Prostate gland (tissue), 2 donors: ENCODE data around the gene MGAT1. TPM values are rescaled to one million over a fixed set of nuclear protein-coding genes. Genes with fewer than 3 reads are reported as not detected.

ENCODE experiments used
- DNase-seq: peaks from one replicate; pipeline ENCODE4 v3.0.0-alpha.2; 2019; ENCODE audit warnings: low spot score
- H3K27ac ChIP-seq, 2 donors: fragments of 200-600 bp; sonication (generic); 2 replicates each; pipeline ENCODE4 v1.5.1; 2017 to 2019
- H3K27me3 ChIP-seq: fragments of 200-600 bp; sonication (generic); replicated peaks from 2 replicates; pipeline ENCODE4 v1.5.1; 2019; ENCODE audit not compliant: insufficient read depth
- H3K36me3 ChIP-seq, 2 donors: fragments of 200-600 bp; sonication (generic); 1 replicate in 1 of 2; 2 replicates in 1 of 2; pipeline versions ENCODE4 v1.5.1 to v1.8.1; 2017 to 2019
- H3K4me1 ChIP-seq: fragments of 200-600 bp; sonication (generic); replicated peaks from 2 replicates; pipeline ENCODE4 v1.5.1; 2019
- H3K4me3 ChIP-seq, 2 donors: fragments of 200-600 bp; sonication (generic); 2 replicates each; pipeline ENCODE4 v1.5.1; 2017 to 2019
- H3K9me3 ChIP-seq: fragments of 200-600 bp; sonication (generic); 2 replicates; pipeline ENCODE4 v1.5.1; 2017
- CTCF ChIP-seq, 4 experiments: fragments of 200-600 bp in 2 of 4; fragments of 450-650 bp in 2 of 4; sonication (generic) in 2 of 4; IDR thresholded peaks; 1 replicate in 3 of 4; 2 replicates in 1 of 4; pipeline ENCODE4 v1.5.1; 2016 to 2019; ENCODE audit warnings: antibody characterized with exemption in 4 of 4, mild to moderate bottlenecking in 2 of 4, moderate library complexity in 2 of 4
- POLR2A ChIP-seq: fragments of 450-650 bp; IDR thresholded peaks from one replicate; pipeline ENCODE4 v1.6.1; 2016; ENCODE audit warnings: antibody characterized with exemption, mild to moderate bottlenecking
- POLR2AphosphoS5 ChIP-seq: sonication (generic); formaldehyde crosslinking; IDR thresholded peaks from one replicate; pipeline ENCODE4 v1.6.1; 2017; ENCODE audit warnings: antibody characterized with exemption
- WGBS: methylation state at CpG from one replicate; pipeline ENCODE4 v1.1.5; 2018; 5-methylcytosine and 5-hydroxymethylcytosine counted together
- intact Hi-C: fragments of 100-400 bp; cut with DNase I; formaldehyde crosslinking; loops from one replicate; pipeline ENCODE4 v1.14.2; 2022
- total RNA-seq, 2 donors: library from RNA; depleted of rRNA; stranded (reverse); fragments of >200 nt; gene quantifications; one replicate each; pipeline ENCODE4 v1.1.0, GENCODE V29; 2016

MGAT1 gene
- total RNA-seq, 2 donors from 2014 or later = 142 to 159 TPM

GRCh38 chr5:180839227-180839626 is 36.6 kb upstream of the MGAT1 start:
- DNase-seq = no peak
- Histone ChIP-seq H3K4me3 (no peak overlapping the region), H3K9me3 (no peaks in the 10 kb centered on the region), H3K36me3 (no peaks in the 10 kb centered on the region), H3K4me1 (no peaks in the 10 kb centered on the region), H3K27ac (no peak overlapping the region), H3K27me3 (no peaks in the 10 kb centered on the region)
- 100% methylated on average over 2 of the region's 2 CpGs for WGBS
- intact Hi-C loops = no loop called here
- no peak for TF ChIP-seq POLR2A
- no peak for TF ChIP-seq POLR2AphosphoS5
- TF ChIP-seq CTCF (IDR thresholded peaks at IDR 0.05) = no peak

- TF ChIP-seq CTCF (IDR thresholded peaks at IDR 0.05) = no peak
- no peak for TF ChIP-seq POLR2AphosphoS5
- no peak for TF ChIP-seq POLR2A
- Histone ChIP-seq H3K4me1 (peaks cover 4% of the 10 kb centered on the region), H3K9me3 (no peaks in the 10 kb centered on the region), H3K36me3 (no peaks in the 10 kb centered on the region), H3K27me3 (no peaks in the 10 kb centered on the region), H3K27ac (no peak overlapping the region), H3K4me3 (no peak overlapping the region)
- no peak for DNase-seq
- WGBS = 93% methylated on average over 4 of the region's 4 CpGs
- intact Hi-C loops = no loop called here
These were observed 34.9 kb upstream of the MGAT1 start for GRCh38 chr5:180837478-180837877.

- WGBS = 72% methylated on average over 2 of the region's 2 CpGs
- TF ChIP-seq POLR2AphosphoS5 = no peak
- no peak for TF ChIP-seq POLR2A
- TF ChIP-seq CTCF (IDR thresholded peaks at IDR 0.05) = no peak
- Histone ChIP-seq H3K36me3 (no peaks in the 10 kb centered on the region), H3K4me1 (peaks cover 4% of the 10 kb centered on the region), H3K4me3 (peak overlapping the region; percentile 75 to 76), H3K9me3 (no peaks in the 10 kb centered on the region), H3K27me3 (no peaks in the 10 kb centered on the region), H3K27ac (no peak overlapping the region)
- no peak for DNase-seq
- intact Hi-C loops = no loop called here
These were observed 30.0 kb upstream of the MGAT1 start for GRCh38 chr5:180832638-180833068.

- 2% methylated on average over 80 of the region's 80 CpGs for WGBS
- intact Hi-C loops = no loop called here
- Histone ChIP-seq H3K4me3 (peak overlapping the region; percentile 75 to 76), H3K27me3 (no peaks in the 10 kb centered on the region), H3K9me3 (no peaks in the 10 kb centered on the region), H3K4me1 (peaks cover 4% of the 10 kb centered on the region), H3K36me3 (no peaks in the 10 kb centered on the region), H3K27ac (peak overlapping the region; percentile 95 to 97)
- DNase-seq = peak; percentile 88
- TF ChIP-seq POLR2A (peak; percentile 73), CTCF (IDR thresholded peaks at IDR 0.05) (peak; percentile 20 to 66 (median 38)), POLR2AphosphoS5 (peak; percentile 86)
These were observed 28.8 kb upstream of the MGAT1 start for GRCh38 chr5:180831139-180832093.
